HFFc6 (cell line): ENCODE results near the gene C11orf21. TPM values are rescaled to one million over a fixed set of nuclear protein-coding genes. Genes with fewer than 3 reads are reported as not detected.
A peak's percentile ranks its signal among the peaks of the same experiment; 100 is the strongest.

Experiments used
- DNase-seq: peaks from one replicate; pipeline ENCODE4 v3.0.0-alpha.2; 2018
- H3K27ac Mint-ChIP-seq: 2 replicates; pipeline ENCODE4 v1.8.0; 2020; ENCODE audit warnings: mild to moderate bottlenecking, mixed read lengths
- H3K27me3 Mint-ChIP-seq: 2 replicates; pipeline ENCODE4 v1.8.0; 2021; ENCODE audit warnings: mild to moderate bottlenecking, moderate library complexity, mixed read lengths; ENCODE audit not compliant: insufficient read depth
- H3K36me3 Mint-ChIP-seq: 2 replicates; pipeline ENCODE4 v1.8.0; 2021; ENCODE audit warnings: low read depth, mixed read lengths
- H3K4me1 Mint-ChIP-seq: 2 replicates; pipeline ENCODE4 v1.8.0; 2020; ENCODE audit warnings: low read depth, mixed read lengths
- H3K4me3 Mint-ChIP-seq: 2 replicates; pipeline ENCODE4 v1.8.0; 2020; ENCODE audit warnings: mild to moderate bottlenecking, moderate library complexity, mixed read lengths
- H3K9me3 Mint-ChIP-seq: 2 replicates; pipeline ENCODE4 v1.8.0; 2020; ENCODE audit warnings: mild to moderate bottlenecking, mixed read lengths
- CTCF ChIP-seq: fragments of 200-600 bp; sonication (generic); IDR thresholded peaks from 2 replicates; pipeline ENCODE4 v1.5.0; 2021; ENCODE audit warnings: antibody characterized with exemption, mild to moderate bottlenecking
- total RNA-seq, 6 experiments: library from RNA; stranded (reverse); fragmentation: NEBNext Ultra II Directional; extraction: Animal tissue kit (Norgen Biotek cat#: 25700); gene quantifications; 2 replicates in 1 of 6; 3 replicates in 5 of 6; pipeline ENCODE4 v1.2.3, GENCODE V29; 2021

The C11orf21 gene
- total RNA-seq, 6 experiments from 2014 or later = not detected

- H3K27me3 Mint-ChIP-seq = peaks cover 56% of the 10 kb centered on the region
Observed at GRCh38 chr11:2277008-2277346, 24.7 kb downstream of the C11orf21 start.

GRCh38 chr11:2276280-2277007 is 25.3 kb downstream of the C11orf21 start:
- no peak overlapping the region for H3K27ac Mint-ChIP-seq
- no peak overlapping the region for H3K4me3 Mint-ChIP-seq
- TF ChIP-seq CTCF = no peak
- no peaks in the 10 kb centered on the region; the same call in 1 of the 2 replicates for H3K9me3 Mint-ChIP-seq
- H3K27me3 Mint-ChIP-seq = peaks cover 60% of the 10 kb centered on the region
- H3K36me3 Mint-ChIP-seq = no peaks in the 10 kb centered on the region
- DNase-seq = no peak
- H3K4me1 Mint-ChIP-seq = peaks cover 10% of the 10 kb centered on the region; the same call in 1 of the 2 replicates

More at GRCh38 chr11:2277008-2277346, 24.7 kb downstream of the C11orf21 start:
- Mint-ChIP-seq H3K4me1 (peaks cover 10% of the 10 kb centered on the region; the same call in 1 of the 2 replicates), H3K27ac (no peak overlapping the region), H3K36me3 (no peaks in the 10 kb centered on the region), H3K4me3 (peak overlapping the region; percentile 20; the same call in 1 of the 2 replicates), H3K9me3 (no peaks in the 10 kb centered on the region; the same call in 1 of the 2 replicates)
- TF ChIP-seq CTCF = no peak
- DNase-seq = no peak

GRCh38 chr11:2275334-2276279 is 26.1 kb downstream of the C11orf21 start:
- DNase-seq = no peak
- peaks cover 10% of the 10 kb centered on the region; the same call in 1 of the 2 replicates for H3K4me1 Mint-ChIP-seq
- TF ChIP-seq CTCF = no peak
- H3K4me3 Mint-ChIP-seq = no peak overlapping the region
- no peaks in the 10 kb centered on the region; the same call in 1 of the 2 replicates for H3K9me3 Mint-ChIP-seq
- H3K27me3 Mint-ChIP-seq = peaks cover 60% of the 10 kb centered on the region
- H3K36me3 Mint-ChIP-seq = no peaks in the 10 kb centered on the region
- H3K27ac Mint-ChIP-seq = no peak overlapping the region

GRCh38 chr11:2273771-2274170 is 27.9 kb downstream of the C11orf21 start:
- TF ChIP-seq CTCF = no peak
- no peaks in the 10 kb centered on the region for H3K9me3 Mint-ChIP-seq
- no peak overlapping the region for H3K27ac Mint-ChIP-seq
- no peak overlapping the region for H3K4me3 Mint-ChIP-seq
- H3K27me3 Mint-ChIP-seq = peaks cover 51% of the 10 kb centered on the region
- no peaks in the 10 kb centered on the region for H3K36me3 Mint-ChIP-seq
- peaks cover 10% of the 10 kb centered on the region; the same call in 1 of the 2 replicates for H3K4me1 Mint-ChIP-seq
- DNase-seq = no peak

GRCh38 chr11:2273311-2273710 is 28.4 kb downstream of the C11orf21 start:
- Mint-ChIP-seq H3K27me3 (peaks cover 53% of the 10 kb centered on the region), H3K27ac (no peak overlapping the region), H3K36me3 (no peaks in the 10 kb centered on the region), H3K4me3 (no peak overlapping the region), H3K9me3 (no peaks in the 10 kb centered on the region), H3K4me1 (peaks cover 10% of the 10 kb centered on the region; the same call in 1 of the 2 replicates)
- DNase-seq = no peak
- no peak for TF ChIP-seq CTCF
